NCI-H2171 (cell line): ENCODE measurements around the gene CNTNAP5.
A peak's percentile ranks its signal among the peaks of the same experiment; 100 is the strongest.

Experiments
- DNase-seq: peaks from one replicate; lab custom pipeline; 2025; lab: John Stamatoyannopoulos, UW

The CNTNAP5 gene

GRCh38 chr2:124558277-124558905, 533.3 kb downstream of the CNTNAP5 start:
- DNase-seq = no peak

- no peak for DNase-seq
These were observed 534.1 kb downstream of the CNTNAP5 start for GRCh38 chr2:124559236-124559635.

- no peak for DNase-seq
These were observed 535.6 kb downstream of the CNTNAP5 start for GRCh38 chr2:124560592-124561112.

GRCh38 chr2:124561486-124561885, 536.4 kb downstream of the CNTNAP5 start:
- no peak for DNase-seq

GRCh38 chr2:124563426-124563825, 538.3 kb downstream of the CNTNAP5 start:
- no peak for DNase-seq

GRCh38 chr2:124566518-124566970, 541.5 kb downstream of the CNTNAP5 start:
- peak; percentile 6 for DNase-seq

GRCh38 chr2:124570872-124571271, 545.8 kb downstream of the CNTNAP5 start:
- DNase-seq = no peak

- DNase-seq = no peak
These were observed 546.7 kb downstream of the CNTNAP5 start for GRCh38 chr2:124571836-124572235.

- no peak for DNase-seq
These were observed 548.0 kb downstream of the CNTNAP5 start for GRCh38 chr2:124572934-124573634.

GRCh38 chr2:124575497-124575896, 550.4 kb downstream of the CNTNAP5 start:
- DNase-seq = no peak

- no peak for DNase-seq
These were observed 555.2 kb downstream of the CNTNAP5 start for GRCh38 chr2:124580263-124580662.

- DNase-seq = no peak
These were observed 557.3 kb downstream of the CNTNAP5 start for GRCh38 chr2:124582387-124582786.

- no peak for DNase-seq
These were observed 559.5 kb downstream of the CNTNAP5 start for GRCh38 chr2:124584615-124585014.

GRCh38 chr2:124585277-124585676, 560.2 kb downstream of the CNTNAP5 start:
- no peak for DNase-seq

GRCh38 chr2:124586210-124586609, 561.1 kb downstream of the CNTNAP5 start:
- no peak for DNase-seq

GRCh38 chr2:124586835-124587234, 561.7 kb downstream of the CNTNAP5 start:
- DNase-seq = no peak

- DNase-seq = no peak
These were observed 564.9 kb downstream of the CNTNAP5 start for GRCh38 chr2:124589971-124590370.

GRCh38 chr2:124602759-124603158, 577.7 kb downstream of the CNTNAP5 start:
- DNase-seq = no peak

- DNase-seq = no peak
These were observed 579.9 kb downstream of the CNTNAP5 start for GRCh38 chr2:124604940-124605339.

GRCh38 chr2:124607679-124608078, 582.6 kb downstream of the CNTNAP5 start:
- DNase-seq = no peak

GRCh38 chr2:124609667-124610066, 584.6 kb downstream of the CNTNAP5 start:
- DNase-seq = no peak

- DNase-seq = no peak
These were observed 585.1 kb downstream of the CNTNAP5 start for GRCh38 chr2:124610141-124610540.

GRCh38 chr2:124610866-124611265, 585.8 kb downstream of the CNTNAP5 start:
- DNase-seq = no peak
